HG03196 (cell line): ENCODE results near the gene PATJ.
"Not testable (repeated sequence)": the region's sequence is repeated elsewhere in the genome, so short reads cannot be mapped to it uniquely, and the experiment has no call there.

Source experiments
- ATAC-seq: cut with Tn5 transposase; IDR thresholded peaks from one replicate; pipeline ENCODE4 v1.9.1; 2021; ENCODE audit not compliant: unreplicated experiment

PATJ gene

DNA sequence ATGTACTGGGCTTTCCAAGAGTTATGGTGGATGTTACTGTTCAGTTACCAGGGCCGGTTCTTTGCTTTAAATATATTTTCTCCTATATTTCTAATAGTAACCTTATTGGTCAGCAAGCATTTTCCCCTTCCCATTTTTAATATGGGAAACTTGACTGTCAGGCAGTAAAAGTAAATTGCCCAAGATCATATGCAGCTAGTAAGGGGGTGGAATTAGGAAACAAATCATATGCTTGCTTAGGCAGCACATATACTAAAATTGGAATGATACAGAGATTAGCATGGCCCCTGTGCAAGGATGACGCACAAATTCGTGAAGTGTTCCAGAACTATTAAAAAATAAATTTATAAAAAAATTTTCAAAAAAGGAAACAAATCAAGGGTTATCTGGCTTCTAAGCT is 73.9 kb downstream of the PATJ start:
- no peak for ATAC-seq

- no peak for ATAC-seq
These were observed 76.7 kb downstream of the PATJ start for GRCh38 chr1:61818992-61819391.

- ATAC-seq: no peak
These were observed 77.1 kb downstream of the PATJ start for GRCh38 chr1:61819421-61819820.

- no peak for ATAC-seq
These were observed 83.1 kb downstream of the PATJ start for GRCh38 chr1:61825393-61825792.

DNA sequence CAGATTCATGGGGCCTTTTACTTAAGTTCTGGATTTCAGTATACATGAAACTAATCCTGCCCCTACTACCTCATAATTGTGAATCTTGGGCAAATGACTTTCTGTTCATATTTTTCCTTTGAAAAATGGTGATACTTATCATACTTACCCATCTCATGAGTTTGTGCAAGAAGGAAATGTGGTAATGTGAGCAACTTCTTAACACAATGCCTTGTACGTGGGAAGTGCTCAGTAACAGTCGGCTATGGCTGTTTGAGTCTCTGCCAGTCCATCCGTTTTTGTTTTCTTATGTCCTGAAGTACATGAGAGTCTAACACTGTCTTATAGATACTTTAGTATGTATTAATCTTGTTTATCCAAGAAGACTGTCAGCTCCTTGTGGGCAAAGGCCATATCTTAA is 86.5 kb downstream of the PATJ start:
- no peak for ATAC-seq

DNA sequence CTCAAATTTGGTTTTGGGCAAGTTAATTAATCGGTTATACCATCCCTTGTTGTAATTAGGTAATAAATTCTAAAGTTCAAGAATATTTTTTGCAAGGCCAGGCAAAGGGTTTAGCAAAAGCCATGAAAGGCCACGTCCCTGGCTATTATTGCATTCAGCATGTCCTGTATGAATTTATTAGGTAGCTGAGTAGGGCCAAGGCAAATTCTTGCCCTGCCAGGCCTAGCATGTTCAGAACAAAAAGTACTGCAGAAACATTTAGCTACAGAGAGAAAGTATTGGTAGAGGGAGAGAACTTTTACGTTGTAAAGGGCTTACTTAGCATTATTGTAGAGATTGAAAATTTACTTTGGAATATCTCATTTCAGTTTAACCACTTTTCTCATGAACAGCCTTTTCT is 94.4 kb downstream of the PATJ start:
- no peak for ATAC-seq

GRCh38 chr1:61837607-61838006 is 95.3 kb downstream of the PATJ start:
- ATAC-seq: not testable (repeated sequence)

- ATAC-seq: no peak
These were observed 97.4 kb downstream of the PATJ start for GRCh38 chr1:61839679-61840078.

DNA sequence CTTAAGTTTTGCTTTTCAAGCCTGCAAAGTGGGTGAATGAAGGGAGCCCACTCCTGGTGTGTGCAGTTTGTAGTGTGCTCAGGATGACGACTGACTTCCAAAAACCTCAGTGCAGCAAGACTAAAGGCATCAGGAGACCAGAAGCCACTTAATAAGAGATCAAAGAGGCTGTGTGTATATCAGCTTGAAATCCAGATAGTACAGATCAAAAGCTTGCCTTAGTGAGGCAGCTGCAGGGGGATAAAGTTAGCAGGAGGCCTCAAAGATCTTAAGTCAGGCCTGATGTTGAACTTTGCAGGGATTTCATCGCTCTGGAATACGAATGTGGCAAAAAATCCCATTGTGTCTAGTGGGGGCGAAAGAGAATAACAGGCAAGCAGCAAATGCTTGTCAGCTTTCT is 99.8 kb downstream of the PATJ start:
- no peak for ATAC-seq

DNA sequence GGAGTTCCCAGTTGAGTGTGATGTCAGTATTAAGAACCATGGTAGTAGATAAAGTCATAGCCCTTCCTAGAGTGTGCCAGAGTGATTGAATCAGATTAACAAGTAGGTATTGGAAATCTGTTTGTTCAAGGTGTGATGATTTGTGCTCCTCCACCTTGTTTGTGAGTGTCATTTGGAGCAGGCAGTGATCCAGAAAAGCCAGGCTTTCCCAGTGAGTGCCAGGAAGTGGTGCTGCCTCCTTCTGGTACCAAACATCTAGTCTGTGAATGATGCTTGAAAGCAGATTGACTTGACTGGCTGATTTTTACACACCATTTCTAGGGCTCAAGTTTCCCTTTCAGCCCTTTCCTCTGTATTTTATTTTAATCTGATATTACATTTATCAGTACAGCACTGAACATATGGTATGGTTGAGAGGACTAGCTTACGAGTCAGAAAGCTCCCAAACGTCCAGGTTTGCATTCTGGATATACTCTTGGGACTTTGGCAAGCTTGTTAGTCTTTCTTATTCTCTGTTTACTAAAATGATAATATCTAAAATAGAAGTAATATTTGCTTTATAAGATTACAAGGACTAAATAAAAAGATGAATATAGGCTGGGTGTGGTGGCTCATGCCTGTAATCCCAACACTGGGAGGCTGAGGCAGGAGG is 100.7 kb downstream of the PATJ start:
- no peak for ATAC-seq

- ATAC-seq: no peak
These were observed 101.7 kb downstream of the PATJ start for GRCh38 chr1:61844006-61844405.

GRCh38 chr1:61844664-61845063 is 102.4 kb downstream of the PATJ start:
- not testable (repeated sequence) for ATAC-seq

DNA sequence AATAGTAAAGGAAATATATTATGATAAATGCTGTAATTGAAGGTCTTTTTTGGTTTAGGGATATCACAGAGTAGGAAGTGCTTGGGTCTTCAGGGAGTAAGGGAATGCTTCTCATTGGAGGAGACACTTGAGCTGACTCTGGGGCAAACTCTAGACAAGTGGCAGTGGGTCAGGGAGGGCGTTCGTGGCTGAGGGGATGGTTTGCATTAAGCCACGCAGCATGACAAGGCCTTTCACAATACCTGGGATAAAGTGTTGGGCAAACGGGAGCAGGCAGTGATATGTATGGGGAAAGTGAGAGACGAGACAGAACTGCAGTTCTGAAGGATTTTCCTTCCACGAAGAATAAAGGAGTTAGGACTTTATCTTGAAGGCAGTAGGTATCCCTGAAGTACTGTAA is 109.0 kb downstream of the PATJ start:
- ATAC-seq: no peak

DNA sequence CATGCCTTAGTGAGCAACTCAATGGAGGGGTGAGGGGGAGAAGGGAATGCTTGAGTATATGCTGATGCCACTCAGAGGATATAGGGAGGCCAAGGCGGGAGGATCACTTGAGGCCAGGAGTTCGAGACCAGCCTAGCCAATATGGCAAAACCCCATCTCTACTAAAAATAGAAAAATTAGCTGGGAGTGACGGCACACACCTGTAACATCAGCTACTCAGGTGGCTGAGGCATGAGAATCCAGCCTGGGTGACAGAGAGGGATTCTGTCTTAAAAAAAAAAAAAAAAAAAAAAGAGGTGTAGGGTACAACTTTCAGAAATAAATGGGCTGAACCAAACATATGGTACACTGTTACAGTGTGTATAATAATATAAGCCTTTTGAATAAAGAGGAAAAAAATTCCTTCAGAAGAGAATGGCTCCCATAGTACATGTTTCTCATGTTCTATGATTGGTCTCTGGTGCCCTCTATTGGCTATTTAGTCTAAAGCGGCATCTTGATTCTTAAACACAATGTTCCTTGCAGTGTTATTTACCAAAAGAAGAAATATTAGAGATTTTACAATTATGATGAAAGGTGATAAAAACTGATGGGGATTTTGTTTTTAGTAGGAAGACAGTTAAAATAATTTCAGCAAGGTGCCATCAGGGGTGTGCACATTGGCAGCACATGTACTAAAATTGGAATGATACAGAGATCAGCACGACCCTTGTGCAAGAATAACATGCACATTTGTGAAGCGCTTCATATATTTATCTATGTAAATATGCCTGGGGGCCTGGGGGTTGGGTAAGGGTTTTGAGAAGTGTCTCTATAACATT is 109.8 kb downstream of the PATJ start:
- ATAC-seq: no peak

GRCh38 chr1:61852670-61853015 is 110.4 kb downstream of the PATJ start:
- ATAC-seq: no peak

DNA sequence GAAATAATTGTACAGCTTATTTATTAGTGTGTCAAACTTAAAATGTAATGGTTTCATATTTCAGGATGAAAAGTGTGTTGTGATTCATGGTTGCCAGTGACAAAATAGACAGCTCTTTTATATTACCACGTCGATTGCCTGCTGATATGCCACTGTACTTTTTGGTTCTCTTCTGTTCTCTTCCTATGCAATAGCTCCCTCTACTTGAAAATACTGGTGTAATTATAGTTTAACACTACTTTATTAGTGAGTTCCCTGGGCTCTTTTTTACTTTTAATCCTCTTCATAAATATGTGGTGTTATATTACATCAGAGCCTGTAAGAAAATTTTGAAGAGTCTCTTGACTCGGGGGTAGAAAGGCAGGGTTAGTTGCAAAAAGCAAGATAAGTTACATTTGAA is 111.3 kb downstream of the PATJ start:
- no peak for ATAC-seq

GRCh38 chr1:61864489-61864888 is 122.2 kb downstream of the PATJ start:
- ATAC-seq: no peak

DNA sequence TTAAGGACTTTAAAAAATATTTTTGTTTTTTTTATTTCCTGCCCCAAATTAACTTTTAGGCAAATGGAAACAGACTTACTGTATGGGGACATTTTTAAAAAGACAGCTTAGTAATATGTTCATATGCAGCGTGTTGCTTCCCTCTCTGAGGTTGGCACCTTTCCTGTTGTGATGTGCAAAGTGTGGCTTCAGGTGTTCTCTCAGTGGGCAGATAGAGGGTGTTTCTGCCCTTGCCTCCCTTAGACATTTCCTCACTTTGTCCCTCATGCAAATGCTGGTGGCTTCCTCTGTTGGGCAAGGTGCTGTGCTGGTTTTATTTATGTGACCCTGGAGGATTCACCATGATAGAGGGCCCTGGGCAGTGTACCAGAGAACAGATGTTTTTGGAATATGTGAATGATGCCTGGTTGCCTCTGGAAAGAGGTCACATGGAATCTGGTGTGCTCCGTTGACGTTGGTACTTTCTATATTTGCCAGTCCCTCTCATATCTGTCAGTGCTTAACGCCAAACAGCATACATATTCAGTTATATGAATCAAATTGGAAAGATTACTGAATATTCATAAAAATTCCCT is 123.5 kb downstream of the PATJ start:
- ATAC-seq: no peak

DNA sequence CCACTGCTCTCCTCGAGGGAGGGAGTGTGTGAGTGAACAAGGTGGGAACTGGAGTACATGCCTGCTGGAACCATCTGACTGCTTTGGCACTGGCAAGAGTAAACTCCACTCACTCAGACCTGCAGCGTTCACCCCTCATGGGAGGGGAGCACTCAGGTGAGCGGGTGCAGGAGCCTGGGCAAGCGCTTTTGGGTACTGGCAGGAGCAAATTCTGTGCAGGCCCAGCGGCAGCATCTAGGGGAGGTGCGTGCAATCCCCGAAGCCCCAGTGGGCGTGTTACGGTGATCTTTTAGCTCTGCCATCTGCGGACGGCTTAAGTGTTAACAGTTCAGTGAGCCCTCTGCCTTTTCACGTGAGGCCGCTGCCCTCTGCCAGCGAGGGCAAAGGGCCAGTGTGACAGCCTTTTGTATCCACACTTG is 127.4 kb downstream of the PATJ start:
- ATAC-seq: no peak

DNA sequence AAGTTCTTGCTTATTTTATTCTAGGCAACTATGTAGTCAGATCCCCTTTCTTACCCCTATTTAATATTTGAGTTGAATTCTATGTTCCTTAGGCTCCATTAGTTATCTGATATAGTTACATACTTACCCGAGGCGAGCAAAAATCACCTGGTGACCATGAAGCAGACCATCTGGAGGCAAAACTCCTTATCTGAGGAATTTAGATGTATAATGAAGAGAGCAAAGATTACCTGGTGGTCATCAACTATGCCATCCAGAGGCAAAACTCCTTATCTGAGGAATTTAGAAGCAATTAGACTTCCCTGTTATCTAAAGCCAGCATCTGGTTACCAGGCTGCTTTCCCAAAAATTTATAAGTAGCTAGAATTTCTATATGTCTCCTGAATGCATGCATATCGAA is 129.9 kb downstream of the PATJ start:
- ATAC-seq: no peak

DNA sequence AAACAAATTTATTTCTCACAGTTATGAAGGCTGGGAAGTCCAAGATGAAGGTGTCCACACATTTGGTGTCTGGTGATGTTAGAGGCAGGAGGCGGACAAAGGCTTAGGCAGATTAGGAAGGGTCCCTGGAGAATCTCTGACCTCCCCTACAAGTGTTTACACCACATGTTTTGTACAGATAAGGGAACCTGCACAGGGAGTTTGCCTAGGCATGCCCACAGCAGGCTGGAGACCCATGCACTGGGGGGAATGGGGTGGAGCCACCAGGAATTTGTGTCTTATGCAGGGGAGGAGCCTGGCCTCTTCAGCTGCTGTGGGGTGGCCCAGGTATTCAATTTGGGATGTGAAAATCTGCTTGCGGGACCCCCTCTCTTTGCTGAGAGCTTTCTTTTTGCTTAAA is 131.3 kb downstream of the PATJ start:
- no peak for ATAC-seq

GRCh38 chr1:61873994-61874393 is 131.7 kb downstream of the PATJ start:
- no peak for ATAC-seq
